Psoas muscle (tissue), 8 donors: Measurements from ENCODE around the gene B9D1. TPM values are rescaled to one million over a fixed set of nuclear protein-coding genes. Genes with fewer than 3 reads are reported as not detected.

ENCODE experiments used
- ATAC-seq, 4 donors: fragments of 200-7000 bp; cut with Tn5 transposase; one replicate each; pipeline ENCODE4 v1.9.1; 2020; ENCODE audit warnings: moderate library complexity in 3 of 4, mild to moderate bottlenecking in 2 of 4
- DNase-seq, 2 donors: peaks; one replicate each; pipeline ENCODE4 v3.0.0-alpha.2; 2020
- H3K27ac ChIP-seq: fragments of 200-600 bp; one replicate; pipeline ENCODE4 v1.8.0; 2022
- H3K27me3 ChIP-seq, 3 donors: fragments of 200-600 bp in 1 of 3; one replicate each; pipeline versions ENCODE4 v1.6.1 to v1.8.0; 2013 to 2022; ENCODE audit warnings: low read length in 2 of 3, mild to moderate bottlenecking in 2 of 3, moderate library complexity in 1 of 3; ENCODE audit not compliant: insufficient read depth in 3 of 3
- H3K36me3 ChIP-seq, 2 donors: fragments of 200-600 bp in 1 of 2; one replicate each; pipeline versions ENCODE4 v1.6.1 to v1.8.0; 2013 to 2022; ENCODE audit warnings: low read depth in 1 of 2, mild to moderate bottlenecking in 1 of 2, moderate library complexity in 1 of 2; ENCODE audit not compliant: insufficient read depth in 1 of 2
- H3K4me1 ChIP-seq: fragments of 200-600 bp; one replicate; pipeline ENCODE4 v1.8.0; 2022
- H3K4me3 ChIP-seq: fragments of 200-600 bp; one replicate; pipeline ENCODE4 v1.8.0; 2022; ENCODE audit warnings: mild to moderate bottlenecking
- H3K9me3 ChIP-seq: fragments of 200-600 bp; one replicate; pipeline ENCODE4 v1.8.0; 2022
- CTCF ChIP-seq: fragments of 200-600 bp; IDR thresholded peaks from one replicate; pipeline ENCODE4 v1.8.0; 2022; ENCODE audit warnings: antibody characterized with exemption
- WGBS, 3 donors: extraction: QIAGEN DNeasy Blood & Tissue Kit; methylation state at CpG; one replicate each; pipeline versions ENCODE4 v1.1.6 to v1.1.7; 2013; 5-methylcytosine and 5-hydroxymethylcytosine counted together
- intact Hi-C, 2 donors: fragments of 100-400 bp; cut with DNase I; formaldehyde crosslinking; loops; one replicate each; pipeline versions ENCODE4 v1.11.0 to v1.14.2; 2022
- polyA plus RNA-seq, 3 donors: library from polyadenylated mRNA; stranded (reverse); fragments of 200-250 nt; gene quantifications; one replicate each; pipeline ENCODE4 v1.2.3, GENCODE V29; 2013
- total RNA-seq, 4 donors: library from RNA; stranded (reverse); fragmentation: NEBNext Ultra II Directional in 2 of 4; extraction: Animal tissue kit (Norgen Biotek cat#: 25700) in 2 of 4; gene quantifications; one replicate each; pipeline versions ENCODE4 v1.2.1 to v1.2.4, GENCODE V29; 2021 to 2023
- donor health status: healthy with polysubstance abuse.
- donor health status: DM: no; HTN: no; CAD: no; lungs with moderate emphysema.
- donor health status: Bipolar disorder and iron deficiency.
- donor health status: healthy.
- donor health status: DM: yes; HTN: yes; CAD: no.
- donor health status: DM: no; HTN: no; CAD: no.
- donor health status: DM: no; HTN: no; CAD: no.
- donor health status: DM: yes; HTN: yes; CAD: no.

B9D1 gene
- total and polyA plus RNA-seq, 7 donors: 4.7 to 9.2 (median 7.0) TPM

- peak overlapping the region; percentile 54 for H3K27ac ChIP-seq
- no peak for TF ChIP-seq CTCF
- no peaks in the 10 kb centered on the region for H3K9me3 ChIP-seq
- ATAC-seq (no peak), DNase-seq (no peak)
- WGBS, 3 donors: 90 to 93% (median 91%) methylated on average over 5 of the region's 5 CpGs
- H3K4me3 ChIP-seq: no peak overlapping the region
- H3K36me3 ChIP-seq: peaks cover 2 to 32% of the 10 kb centered on the region in 2 donors
- intact Hi-C loops: no loop called here
- H3K4me1 ChIP-seq: peaks cover 17% of the 10 kb centered on the region
- H3K27me3 ChIP-seq: no peaks in the 10 kb centered on the region
These were observed 51.5 kb downstream of the B9D1 start for GRCh38 chr17:19311016-19311415.

- H3K4me1 ChIP-seq: peaks cover 17% of the 10 kb centered on the region
- ATAC-seq (no peak), DNase-seq (no peak)
- intact Hi-C loops: no loop called here
- H3K36me3 ChIP-seq: peaks cover 2 to 32% of the 10 kb centered on the region in 2 donors
- H3K4me3 ChIP-seq: no peak overlapping the region
- no peaks in the 10 kb centered on the region for H3K27me3 ChIP-seq
- no peak overlapping the region for H3K27ac ChIP-seq
- no peak for TF ChIP-seq CTCF
- 83 to 90% (median 86%) methylated on average over 4 of the region's 4 CpGs for WGBS, 3 donors
- H3K9me3 ChIP-seq: no peaks in the 10 kb centered on the region
These were observed 52.4 kb downstream of the B9D1 start for GRCh38 chr17:19310151-19310550.

- Histone ChIP-seq H3K4me3 (no peak overlapping the region), H3K27ac (no peak overlapping the region), H3K36me3 (peaks cover 2 to 32% of the 10 kb centered on the region in 2 donors), H3K9me3 (no peaks in the 10 kb centered on the region), H3K27me3 (no peaks in the 10 kb centered on the region), H3K4me1 (peaks cover 19% of the 10 kb centered on the region)
- ATAC-seq (no peak), DNase-seq (no peak)
- TF ChIP-seq CTCF: no peak
- intact Hi-C loops: no loop called here
- WGBS, 3 donors: 95 to 98% (median 95%) methylated on average over 5 of the region's 5 CpGs
These were observed 52.8 kb downstream of the B9D1 start for GRCh38 chr17:19309701-19310100.

GRCh38 chr17:19308398-19308797 lies 54.1 kb downstream of the B9D1 start:
- Histone ChIP-seq H3K27me3 (no peaks in the 10 kb centered on the region), H3K4me1 (peaks cover 24% of the 10 kb centered on the region), H3K27ac (no peak overlapping the region), H3K9me3 (no peaks in the 10 kb centered on the region), H3K36me3 (peaks cover 2 to 27% of the 10 kb centered on the region in 2 donors), H3K4me3 (no peak overlapping the region)
- WGBS, 3 donors: 73 to 82% (median 74%) methylated on average over 8 of the region's 8 CpGs
- TF ChIP-seq CTCF: no peak
- intact Hi-C loops: no loop called here
- DNase-seq (no peak), ATAC-seq (no peak)

GRCh38 chr17:19307521-19307920 lies 55.0 kb downstream of the B9D1 start:
- Histone ChIP-seq H3K27me3 (no peaks in the 10 kb centered on the region), H3K4me3 (no peak overlapping the region), H3K27ac (no peak overlapping the region), H3K9me3 (no peaks in the 10 kb centered on the region), H3K36me3 (peaks cover 0 to 18% of the 10 kb centered on the region in 2 donors), H3K4me1 (peaks cover 30% of the 10 kb centered on the region)
- no peak for TF ChIP-seq CTCF
- WGBS, 3 donors: 95 to 99% (median 97%) methylated on average over 10 of the region's 10 CpGs
- DNase-seq (no peak), ATAC-seq (no peak)
- intact Hi-C loops: no loop called here
